Measurements from ENCODE around the gene HNRNPA2B1.
"Not testable (repeated sequence)": the region's sequence is repeated elsewhere in the genome, so short reads cannot be mapped to it uniquely, and the experiment has no call there.

The HNRNPA2B1 gene

DNA sequence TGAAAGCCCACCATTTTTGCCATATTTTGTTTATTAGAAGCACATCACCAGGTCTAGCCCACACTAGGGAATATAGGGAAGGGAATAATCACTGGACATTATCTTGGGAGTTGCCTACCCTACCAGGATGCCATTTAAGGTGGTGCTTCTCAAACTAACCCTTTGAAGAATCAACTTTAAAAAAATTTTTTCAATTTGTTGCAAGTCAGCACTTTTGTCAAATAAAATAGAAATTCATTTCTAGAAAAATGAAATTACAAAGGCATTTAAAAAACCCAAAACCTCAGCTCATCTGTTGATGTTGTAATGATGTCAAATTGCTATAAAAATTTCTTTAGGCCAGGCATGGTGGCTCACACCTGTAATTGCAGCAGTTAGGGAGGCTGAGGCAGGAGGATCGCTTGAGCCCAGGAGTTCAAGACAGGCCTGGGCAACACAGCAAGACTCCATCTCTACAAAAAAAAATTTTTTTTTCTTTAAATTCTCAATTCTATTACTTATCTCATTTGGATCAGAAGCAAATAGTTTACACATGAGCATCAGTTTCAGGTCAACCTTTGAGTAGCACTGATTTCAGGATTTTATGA lies 51.1 kb downstream of the HNRNPA2B1 start:
- in situ Hi-C loops (cut with MboI; ENCODE audit: low sequenced_read_pairs): no loop called here

GRCh38 chr7:26148307-26148700 lies 52.2 kb downstream of the HNRNPA2B1 start:
- in situ Hi-C loops (cut with MboI; ENCODE audit: low sequenced_read_pairs): not testable (repeated sequence)

DNA sequence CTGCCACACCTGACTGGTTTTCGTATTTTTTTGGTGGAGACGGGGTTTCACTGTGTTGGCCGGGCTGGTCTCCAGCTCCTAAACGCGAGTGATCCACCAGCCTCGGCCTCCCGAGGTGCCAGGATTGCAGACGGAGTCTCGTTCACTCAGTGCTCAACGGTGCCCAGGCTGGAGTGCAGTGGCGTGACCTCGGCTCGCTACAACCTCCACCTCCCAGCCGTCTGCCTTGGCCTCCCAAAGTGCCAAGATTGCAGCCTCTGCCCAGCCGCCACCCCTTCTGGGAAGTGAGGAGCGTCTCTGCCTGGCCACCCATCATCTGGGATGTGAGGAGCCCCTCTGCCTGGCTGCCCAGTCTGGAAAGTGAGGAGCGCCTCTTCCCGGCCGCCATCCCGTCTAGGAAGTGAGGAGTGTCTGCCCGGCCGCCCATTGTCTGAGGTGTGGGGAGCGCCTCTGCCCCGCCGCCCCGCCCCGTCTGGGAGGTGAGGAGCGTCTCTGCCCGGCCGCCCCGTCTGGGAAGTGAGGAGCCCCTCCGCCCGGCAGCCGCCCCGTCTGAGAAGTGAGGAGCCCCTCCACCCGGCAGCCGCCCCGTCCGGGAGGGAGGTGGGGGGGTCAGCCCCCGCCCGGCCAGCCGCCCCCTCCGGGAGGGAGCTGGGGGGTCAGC lies 52.8 kb downstream of the HNRNPA2B1 start:
- in situ Hi-C loops (cut with MboI; ENCODE audit: low sequenced_read_pairs): not testable (repeated sequence)

GRCh38 chr7:26147030-26147429 lies 53.5 kb downstream of the HNRNPA2B1 start:
- in situ Hi-C loops (cut with MboI; ENCODE audit: low sequenced_read_pairs): no loop called here

DNA sequence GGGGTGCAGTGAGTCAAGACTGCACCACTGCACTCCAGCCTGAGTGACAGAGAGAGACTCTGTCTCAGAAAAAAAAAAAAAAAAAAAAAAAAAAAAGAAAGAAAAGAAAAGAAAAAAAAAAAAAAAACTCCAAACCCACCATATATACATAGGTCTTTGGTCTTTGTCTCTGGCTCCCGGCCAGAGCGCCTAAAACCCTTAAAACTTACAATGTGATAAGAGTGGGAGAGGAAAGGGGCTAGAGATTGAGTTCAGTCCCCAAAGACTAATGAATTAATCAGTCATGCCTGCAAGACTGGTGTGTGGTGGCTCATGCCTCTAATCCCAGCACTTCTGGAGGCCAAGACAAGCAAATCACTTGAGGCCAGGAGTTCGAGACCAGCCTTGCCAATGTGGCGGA lies 55.3 kb downstream of the HNRNPA2B1 start:
- in situ Hi-C loops (cut with MboI; ENCODE audit: low sequenced_read_pairs): no loop called here

DNA sequence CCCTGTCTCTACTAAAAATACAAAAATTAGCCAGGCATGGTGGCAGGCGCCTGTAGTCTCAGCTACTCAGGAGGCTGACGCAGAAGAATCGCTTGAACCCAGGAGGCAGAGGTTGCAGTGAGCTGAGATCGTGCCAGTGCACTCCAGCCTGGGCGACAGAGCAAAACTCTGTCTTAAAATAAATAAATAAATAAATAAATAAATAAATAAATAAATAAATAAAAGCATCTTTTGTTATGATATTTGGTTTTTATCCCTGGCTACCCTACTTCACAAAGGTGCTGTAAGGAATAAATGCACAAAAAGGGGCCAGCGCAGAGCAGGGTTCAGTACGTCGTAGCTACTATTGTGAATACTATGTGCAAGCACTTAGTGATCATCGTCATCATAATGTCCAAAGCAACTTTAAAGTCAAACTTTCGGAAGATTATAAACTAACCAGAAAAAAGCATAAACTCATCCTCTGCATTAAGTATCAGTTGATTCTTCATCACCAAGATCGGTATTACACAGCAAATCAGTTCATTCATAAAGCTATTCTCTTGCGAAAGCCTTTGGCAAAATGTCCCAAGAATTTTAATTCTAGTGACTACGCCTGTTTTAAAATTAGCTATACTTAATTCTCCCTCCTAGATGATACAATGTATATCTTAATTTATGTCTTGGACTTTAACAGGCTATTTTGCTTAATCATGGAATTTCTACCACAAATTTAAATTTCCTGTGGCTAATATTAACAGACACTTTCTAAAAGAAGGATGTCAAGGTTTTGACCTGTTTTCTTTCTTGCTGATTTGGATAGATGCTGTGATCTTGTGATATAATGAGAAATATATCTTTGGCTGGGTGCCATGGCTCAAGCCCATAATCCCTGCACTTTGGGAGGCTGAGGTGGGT lies 56.1 kb downstream of the HNRNPA2B1 start:
- in situ Hi-C loops (cut with MboI; ENCODE audit: low sequenced_read_pairs): no loop called here

DNA sequence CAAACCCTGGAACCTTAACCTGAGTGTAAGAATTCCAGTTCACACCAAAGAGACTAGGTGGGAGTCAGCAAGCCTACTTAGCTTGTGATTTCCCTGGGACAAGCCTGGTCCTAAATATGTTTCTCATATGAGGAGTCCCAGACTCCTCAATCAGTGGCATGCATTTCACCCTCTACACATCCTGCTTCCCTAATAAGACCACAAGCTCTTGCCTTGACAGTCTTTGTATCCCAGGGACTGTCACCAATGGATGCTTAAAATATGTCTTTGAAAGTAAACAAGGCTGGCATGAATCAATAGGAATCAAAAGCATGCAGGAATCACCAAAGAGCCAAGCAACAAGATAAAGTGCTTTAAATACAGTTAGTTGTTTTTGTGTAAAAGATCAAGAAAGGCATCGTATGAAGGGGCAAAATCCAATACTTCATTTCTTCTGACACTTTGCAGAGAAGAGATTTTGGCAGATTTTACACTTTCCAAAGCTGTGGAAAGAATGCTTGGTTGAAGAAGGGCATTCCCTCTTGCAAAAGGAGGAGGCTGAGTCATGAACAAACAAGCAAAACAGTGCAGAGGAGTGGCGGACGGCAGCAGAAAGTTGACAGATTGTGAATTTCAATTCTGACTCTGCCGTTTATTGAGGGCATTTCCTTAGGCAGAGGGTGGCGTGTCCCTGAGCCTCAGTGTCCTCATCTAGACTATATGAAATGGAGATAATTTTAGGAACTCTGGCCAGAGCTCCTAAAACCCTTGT lies 57.1 kb downstream of the HNRNPA2B1 start:
- in situ Hi-C loops (cut with MboI; ENCODE audit: low sequenced_read_pairs): no loop called here

- in situ Hi-C loops (cut with MboI; ENCODE audit: low sequenced_read_pairs): no loop called here
Observed at GRCh38 chr7:26141077-26141476, 59.5 kb downstream of the HNRNPA2B1 start.

DNA sequence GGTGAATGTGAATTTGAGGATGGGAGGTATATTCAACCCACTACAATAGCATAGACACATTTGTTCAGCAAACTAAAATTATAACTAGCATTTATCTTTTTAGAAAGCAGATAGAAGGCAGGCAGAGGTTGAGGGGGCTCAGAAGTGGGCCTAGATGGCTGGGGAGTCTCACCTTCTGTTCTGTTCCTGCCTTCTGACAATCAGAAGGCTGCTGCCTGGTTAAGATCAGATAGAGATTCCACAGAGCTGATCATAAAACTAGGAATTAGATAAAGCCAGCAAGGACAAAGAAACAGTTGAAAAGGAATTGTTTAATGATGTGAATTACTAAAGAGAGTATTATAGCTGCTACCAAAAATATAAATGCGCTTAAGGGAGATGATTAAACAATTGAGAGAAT lies 60.2 kb downstream of the HNRNPA2B1 start:
- in situ Hi-C loops (cut with MboI; ENCODE audit: low sequenced_read_pairs): no loop called here
